H9 (cell line): Measurements from ENCODE around the gene MORN1. TPM values are rescaled to one million over a fixed set of nuclear protein-coding genes. Genes with fewer than 3 reads are reported as not detected.

ENCODE experiments used
- DNase-seq: peaks from one replicate; pipeline ENCODE4 v3.0.0-alpha.2; 2017
- H2AFZ ChIP-seq: one replicate; pipeline ENCODE4 v1.6.1; 2013; ENCODE audit warnings: mild to moderate bottlenecking, low read length, control low read depth, moderate library complexity
- H2AK5ac ChIP-seq: 2 replicates; pipeline ENCODE4 v1.6.1; 2013; ENCODE audit warnings: low read length, control low read depth, mixed read lengths; ENCODE audit not compliant: insufficient read length
- H2BK120ac ChIP-seq: one replicate; pipeline ENCODE4 v1.6.1; 2013; ENCODE audit warnings: low read depth, mild to moderate bottlenecking, low read length, control low read depth, inconsistent platforms; ENCODE audit not compliant: poor library complexity, severe bottlenecking
- H2BK12ac ChIP-seq: 2 replicates; pipeline ENCODE4 v1.6.1; 2013; ENCODE audit warnings: low read length, control low read depth, mixed read lengths, low read depth; ENCODE audit not compliant: insufficient read length
- H2BK15ac ChIP-seq: 2 replicates; pipeline ENCODE4 v1.6.1; 2013; ENCODE audit warnings: low read depth, low read length, control low read depth
- H2BK20ac ChIP-seq: one replicate; pipeline ENCODE4 v1.6.1; 2013; ENCODE audit warnings: low read depth, mild to moderate bottlenecking, low read length, control low read depth, inconsistent platforms; ENCODE audit not compliant: poor library complexity, severe bottlenecking
- H2BK5ac ChIP-seq: 2 replicates; pipeline ENCODE4 v1.6.1; 2013; ENCODE audit warnings: low read length, control low read depth, mixed read lengths; ENCODE audit not compliant: insufficient read length
- H3K14ac ChIP-seq: 2 replicates; pipeline ENCODE4 v1.6.1; 2013; ENCODE audit warnings: low read length, control low read depth; ENCODE audit not compliant: insufficient read depth
- H3K18ac ChIP-seq: 2 replicates; pipeline ENCODE4 v1.6.1; 2013; ENCODE audit warnings: low read depth, mild to moderate bottlenecking, mixed read lengths, low read length, control low read depth; ENCODE audit not compliant: insufficient read length
- H3K23ac ChIP-seq: 2 replicates; pipeline ENCODE4 v1.6.1; 2013; ENCODE audit warnings: low read length, control low read depth, mixed read lengths, low read depth; ENCODE audit not compliant: insufficient read length
- H3K23me2 ChIP-seq: 2 replicates; pipeline ENCODE4 v1.6.1; 2013; ENCODE audit warnings: low read depth, mild to moderate bottlenecking, mixed read lengths, low read length, control low read depth; ENCODE audit not compliant: insufficient read length, poor library complexity, severe bottlenecking
- H3K27ac ChIP-seq: 2 replicates; pipeline ENCODE4 v1.5.1; 2013; ENCODE audit warnings: low read length, control low read depth, mixed read lengths, low read depth; ENCODE audit not compliant: insufficient read length
- H3K27me3 ChIP-seq: 2 replicates; pipeline ENCODE4 v1.6.1; 2013; ENCODE audit warnings: low read length, control low read depth, inconsistent platforms; ENCODE audit not compliant: insufficient read depth
- H3K4ac ChIP-seq: 2 replicates; pipeline ENCODE4 v1.6.1; 2013; ENCODE audit warnings: low read depth, mild to moderate bottlenecking, control low read depth, inconsistent platforms, low read length, moderate library complexity
- H3K4me1 ChIP-seq: 2 replicates; pipeline ENCODE4 v1.6.1; 2013; ENCODE audit warnings: low read length, control low read depth, inconsistent platforms; ENCODE audit not compliant: insufficient read depth
- H3K4me2 ChIP-seq: 2 replicates; pipeline ENCODE4 v1.6.1; 2013; ENCODE audit warnings: low read length, control low read depth, mixed read lengths; ENCODE audit not compliant: insufficient read length, insufficient read depth
- H3K56ac ChIP-seq: 2 replicates; pipeline ENCODE4 v1.6.1; 2013; ENCODE audit warnings: low read depth, mild to moderate bottlenecking, mixed read lengths, low read length, control low read depth; ENCODE audit not compliant: insufficient read length
- H3K79me1 ChIP-seq: 2 replicates; pipeline ENCODE4 v1.6.1; 2013; ENCODE audit warnings: low read depth, mild to moderate bottlenecking, moderate library complexity, low read length, control low read depth, inconsistent platforms; ENCODE audit not compliant: insufficient read depth, poor library complexity, severe bottlenecking
- H3K79me2 ChIP-seq: 2 replicates; pipeline ENCODE4 v1.6.1; 2013; ENCODE audit warnings: low read length, control low read depth, inconsistent platforms; ENCODE audit not compliant: insufficient read depth
- H3K9ac ChIP-seq: 2 replicates; pipeline ENCODE4 v1.6.1; 2013; ENCODE audit warnings: low read length, control low read depth, mixed read lengths; ENCODE audit not compliant: insufficient read length; ENCODE audit errors: extremely low read depth
- H3K9me3 ChIP-seq: one replicate; pipeline ENCODE4 v1.6.1; 2013; ENCODE audit warnings: low read depth, low read length, inconsistent platforms; ENCODE audit not compliant: control insufficient read depth
- H3T11ph ChIP-seq: one replicate; pipeline ENCODE4 v1.6.1; 2013; ENCODE audit warnings: mild to moderate bottlenecking, low read length, control low read depth, inconsistent platforms
- H4K20me1 ChIP-seq: one replicate; pipeline ENCODE4 v1.6.1; 2013; ENCODE audit not compliant: control insufficient read depth, insufficient read length, insufficient read depth
- H4K5ac ChIP-seq: 2 replicates; pipeline ENCODE4 v1.6.1; 2013; ENCODE audit warnings: low read depth, mild to moderate bottlenecking, mixed read lengths, low read length, control low read depth; ENCODE audit not compliant: insufficient read length
- H4K8ac ChIP-seq: replicated peaks from 2 replicates; pipeline ENCODE4 v1.6.1; 2013; ENCODE audit warnings: low read length, control low read depth, mixed read lengths, low read depth; ENCODE audit not compliant: insufficient read length
- H4K91ac ChIP-seq: 2 replicates; pipeline ENCODE4 v1.6.1; 2013; ENCODE audit warnings: low read depth, mild to moderate bottlenecking, moderate library complexity, mixed read lengths, low read length, control low read depth; ENCODE audit not compliant: insufficient read length
- H3K27ac Mint-ChIP-seq, 3 experiments: 2 replicates in 2 of 3; 3 replicates in 1 of 3; pipeline ENCODE4 v1.8.0; 2020 to 2021; ENCODE audit warnings: mixed read lengths in 3 of 3, mild to moderate bottlenecking in 1 of 3, moderate library complexity in 1 of 3
- H3K27me3 Mint-ChIP-seq: 2 replicates; pipeline ENCODE4 v1.8.0; 2021; ENCODE audit warnings: low read depth, mild to moderate bottlenecking, moderate library complexity, mixed read lengths
- H3K36me3 Mint-ChIP-seq, 3 experiments: 2 replicates in 2 of 3; 3 replicates in 1 of 3; pipeline ENCODE4 v1.8.0; 2020 to 2021; ENCODE audit warnings: low read depth in 3 of 3, mixed read lengths in 3 of 3; ENCODE audit not compliant: insufficient read depth in 1 of 3
- H3K4me1 Mint-ChIP-seq, 2 experiments: 2 replicates each; pipeline ENCODE4 v1.8.0; 2020; ENCODE audit warnings: mixed read lengths in 2 of 2
- H3K4me3 Mint-ChIP-seq, 2 experiments: 2 replicates in 1 of 2; 3 replicates in 1 of 2; pipeline ENCODE4 v1.8.0; 2020 to 2021; ENCODE audit warnings: mild to moderate bottlenecking in 2 of 2, mixed read lengths in 2 of 2, moderate library complexity in 1 of 2
- H3K9me3 Mint-ChIP-seq, 2 experiments: 2 replicates in 1 of 2; 3 replicates in 1 of 2; pipeline ENCODE4 v1.8.0; 2020; ENCODE audit warnings: mild to moderate bottlenecking in 2 of 2, mixed read lengths in 2 of 2, moderate library complexity in 1 of 2
- CTCF ChIP-seq: fragments of 200-600 bp; sonication (generic); conservative IDR thresholded peaks from 3 replicates; pipeline ENCODE4 v1.8.0; 2021; ENCODE audit warnings: antibody characterized with exemption, mild to moderate bottlenecking
- WGBS: extraction: QIAGEN DNeasy Blood & Tissue Kit; methylation state at CpG from one replicate; pipeline ENCODE4 v1.1.7; 2013; ENCODE audit warnings: missing lambda C conversion rate, low lambda C conversion rate, mixed read lengths; ENCODE audit not compliant: insufficient read length; ENCODE audit errors: extremely low coverage; 5-methylcytosine and 5-hydroxymethylcytosine counted together
- total RNA-seq: library from RNA; stranded (reverse); gene quantifications from 2 replicates; pipeline ENCODE4 v1.2.1, GENCODE V29; 2021

Gene MORN1
- total RNA-seq, 1 experiment from 2014 or later = 12.7 TPM

GRCh38 chr1:2381741-2382620 is 9.4 kb downstream of the MORN1 start:
- TF ChIP-seq CTCF = peak; percentile 95
- H3K4me1 ChIP-seq = no peaks in the 10 kb centered on the region
- H3K14ac ChIP-seq = no peak overlapping the region
- H4K5ac ChIP-seq = no peak overlapping the region
- no peak overlapping the region for H2BK20ac ChIP-seq
- no peaks in the 10 kb centered on the region for H4K20me1 ChIP-seq
- no peaks in the 10 kb centered on the region for H3K23me2 ChIP-seq
- Mint-ChIP-seq H3K4me1 (peaks cover 3 to 4% of the 10 kb centered on the region in 2 experiments; a peak in 1 of 4 replicates), H3K4me3 (no peak overlapping the region), H3K9me3 (no peaks in the 10 kb centered on the region), H3K27ac (no peak overlapping the region), H3K36me3 (peaks cover 0 to 5% (median 0%) of the 10 kb centered on the region in 3 experiments; a peak in 1 of 7 replicates), H3K27me3 (no peaks in the 10 kb centered on the region; the same call in 1 of the 2 replicates)
- no peak overlapping the region for H3T11ph ChIP-seq
- no peak overlapping the region for H2BK15ac ChIP-seq
- no peak overlapping the region for H3K56ac ChIP-seq
- H3K18ac ChIP-seq = no peak overlapping the region
- H3K27me3 ChIP-seq = no peaks in the 10 kb centered on the region
- no peak overlapping the region for H2BK120ac ChIP-seq
- no peak overlapping the region for H2AK5ac ChIP-seq
- H3K9me3 ChIP-seq = no peaks in the 10 kb centered on the region
- H3K4me2 ChIP-seq = no peak overlapping the region
- H2BK5ac ChIP-seq = no peak overlapping the region
- H3K79me2 ChIP-seq = no peaks in the 10 kb centered on the region
- H3K9ac ChIP-seq = no peak overlapping the region
- no peak overlapping the region for H3K23ac ChIP-seq
- DNase-seq = peak; percentile 89
- H3K27ac ChIP-seq = no peak overlapping the region
- WGBS = no CpG with 5 or more reads among the region's 28 CpGs
- H2BK12ac ChIP-seq = no peak overlapping the region
- H3K79me1 ChIP-seq = no peaks in the 10 kb centered on the region
- H2AFZ ChIP-seq = no peak overlapping the region
- no peak overlapping the region for H4K8ac ChIP-seq
- no peak overlapping the region for H4K91ac ChIP-seq
- H3K4ac ChIP-seq = no peak overlapping the region
